PFSK-1 (cell line): ENCODE results near the gene NRP2.

Experiments used
- FOXP2 ChIP-seq: optimal IDR thresholded peaks from 2 replicates; pipeline ENCODE3; 2011; ENCODE audit warnings: borderline replicate concordance, control low read depth, inconsistent platforms; ENCODE audit not compliant: insufficient read depth; ENCODE audit errors: extremely low read length, extremely low read depth
- POLR2AphosphoS5 ChIP-seq: IDR thresholded peaks from 2 replicates; pipeline ENCODE4 v1.6.1; 2012; ENCODE audit warnings: low read depth, mild to moderate bottlenecking, control low read depth, low read length, moderate library complexity
- SIN3A ChIP-seq: IDR thresholded peaks from 2 replicates; pipeline ENCODE4 v1.6.1; 2012; ENCODE audit warnings: mild to moderate bottlenecking, low read length, moderate library complexity, borderline replicate concordance; ENCODE audit not compliant: insufficient read depth
- TAF1 ChIP-seq: IDR thresholded peaks from 2 replicates; pipeline ENCODE4 v1.6.1; 2012; ENCODE audit warnings: low read length, control low read depth, borderline replicate concordance; ENCODE audit not compliant: insufficient read depth
- TF ChIP-seq, protein P1 (sequence below), 2 experiments: IDR thresholded peaks; 2 replicates each; pipeline versions ENCODE4 v1.6.1 to v1.8.0; 2011 to 2012; ENCODE audit warnings: low read depth in 2 of 2, low read length in 2 of 2, control low read depth in 1 of 2, inconsistent platforms in 1 of 2, mild to moderate bottlenecking in 1 of 2, moderate library complexity in 1 of 2; ENCODE audit not compliant: insufficient read depth in 1 of 2

NRP2 gene

DNA sequence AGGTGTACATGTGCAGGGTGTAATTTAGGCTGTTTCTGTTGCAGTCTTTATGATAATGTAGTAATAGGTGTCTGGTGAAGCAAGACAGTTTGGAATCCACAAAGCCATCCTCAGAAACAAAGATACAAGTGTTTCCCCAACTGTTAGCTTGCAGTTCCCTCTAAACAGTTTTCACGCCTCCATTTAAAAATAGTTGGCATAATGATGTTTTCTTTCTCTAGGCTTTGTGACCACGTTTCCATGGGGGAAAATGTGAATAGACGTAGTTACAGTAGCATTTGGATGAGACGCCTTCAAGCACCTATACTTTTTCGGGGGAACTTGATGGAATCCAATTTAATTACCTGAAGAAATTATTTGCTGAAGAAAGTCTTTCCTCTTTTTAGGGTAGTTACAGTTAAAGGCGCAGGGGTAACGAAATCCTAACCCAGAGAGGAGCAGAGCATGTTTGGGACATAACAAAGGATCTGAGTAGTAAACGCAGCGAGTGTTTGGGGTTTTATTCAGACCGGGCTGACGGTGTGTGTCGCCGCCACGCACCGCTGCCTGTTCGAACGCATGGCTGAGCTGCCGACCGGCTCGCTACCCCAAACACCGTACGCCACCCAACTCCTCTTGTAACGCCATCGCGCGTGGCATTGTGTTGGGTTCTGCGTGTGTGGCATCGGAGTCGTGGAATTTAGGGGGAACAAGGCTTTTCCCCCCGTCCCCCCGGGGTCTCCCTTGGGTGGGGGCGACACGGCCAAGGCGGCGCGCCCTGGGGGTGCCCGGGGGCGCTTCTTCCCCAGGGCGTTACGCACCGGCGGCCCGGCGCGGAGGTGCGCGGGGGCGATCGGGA, 681 bp upstream of the NRP2 start:
- no peak for TF ChIP-seq TAF1
- no peak for TF ChIP-seq SIN3A
- TF ChIP-seq POLR2AphosphoS5, result no peak
- no peak for TF ChIP-seq FOXP2
- TF ChIP-seq, protein P1, sequence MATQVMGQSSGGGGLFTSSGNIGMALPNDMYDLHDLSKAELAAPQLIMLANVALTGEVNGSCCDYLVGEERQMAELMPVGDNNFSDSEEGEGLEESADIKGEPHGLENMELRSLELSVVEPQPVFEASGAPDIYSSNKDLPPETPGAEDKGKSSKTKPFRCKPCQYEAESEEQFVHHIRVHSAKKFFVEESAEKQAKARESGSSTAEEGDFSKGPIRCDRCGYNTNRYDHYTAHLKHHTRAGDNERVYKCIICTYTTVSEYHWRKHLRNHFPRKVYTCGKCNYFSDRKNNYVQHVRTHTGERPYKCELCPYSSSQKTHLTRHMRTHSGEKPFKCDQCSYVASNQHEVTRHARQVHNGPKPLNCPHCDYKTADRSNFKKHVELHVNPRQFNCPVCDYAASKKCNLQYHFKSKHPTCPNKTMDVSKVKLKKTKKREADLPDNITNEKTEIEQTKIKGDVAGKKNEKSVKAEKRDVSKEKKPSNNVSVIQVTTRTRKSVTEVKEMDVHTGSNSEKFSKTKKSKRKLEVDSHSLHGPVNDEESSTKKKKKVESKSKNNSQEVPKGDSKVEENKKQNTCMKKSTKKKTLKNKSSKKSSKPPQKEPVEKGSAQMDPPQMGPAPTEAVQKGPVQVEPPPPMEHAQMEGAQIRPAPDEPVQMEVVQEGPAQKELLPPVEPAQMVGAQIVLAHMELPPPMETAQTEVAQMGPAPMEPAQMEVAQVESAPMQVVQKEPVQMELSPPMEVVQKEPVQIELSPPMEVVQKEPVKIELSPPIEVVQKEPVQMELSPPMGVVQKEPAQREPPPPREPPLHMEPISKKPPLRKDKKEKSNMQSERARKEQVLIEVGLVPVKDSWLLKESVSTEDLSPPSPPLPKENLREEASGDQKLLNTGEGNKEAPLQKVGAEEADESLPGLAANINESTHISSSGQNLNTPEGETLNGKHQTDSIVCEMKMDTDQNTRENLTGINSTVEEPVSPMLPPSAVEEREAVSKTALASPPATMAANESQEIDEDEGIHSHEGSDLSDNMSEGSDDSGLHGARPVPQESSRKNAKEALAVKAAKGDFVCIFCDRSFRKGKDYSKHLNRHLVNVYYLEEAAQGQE (IDR thresholded peaks at IDR 0.05; ENCODE audit: insufficient read depth in 1 of 2, low read depth in 2 of 2, low read length in 2 of 2), result no peak

DNA sequence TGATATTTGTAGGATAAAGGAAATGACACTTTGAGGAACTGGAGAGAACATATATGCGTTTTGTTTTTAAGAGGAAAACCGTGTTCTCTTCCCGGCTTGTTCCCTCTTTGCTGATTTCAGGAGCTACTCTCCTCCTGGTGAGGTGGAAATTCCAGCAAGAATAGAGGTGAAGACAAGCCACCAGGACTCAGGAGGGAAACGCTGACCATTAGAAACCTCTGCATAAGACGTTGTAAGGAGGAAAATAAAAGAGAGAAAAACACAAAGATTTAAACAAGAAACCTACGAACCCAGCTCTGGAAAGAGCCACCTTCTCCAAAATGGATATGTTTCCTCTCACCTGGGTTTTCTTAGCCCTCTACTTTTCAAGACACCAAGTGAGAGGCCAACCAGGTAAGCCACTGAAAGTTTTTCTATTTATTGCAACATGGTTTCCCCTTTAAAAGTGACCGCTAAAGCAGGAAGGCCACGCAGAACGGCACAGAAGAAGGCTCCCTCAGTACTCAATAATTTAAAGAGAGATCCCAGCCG, 735 bp downstream of the NRP2 start:
- TF ChIP-seq FOXP2 (no peak), SIN3A (no peak), TAF1 (no peak), POLR2AphosphoS5 (no peak)
- TF ChIP-seq, protein P1 (IDR thresholded peaks at IDR 0.05; ENCODE audit: insufficient read depth in 1 of 2, low read depth in 2 of 2, low read length in 2 of 2), result no peak

DNA sequence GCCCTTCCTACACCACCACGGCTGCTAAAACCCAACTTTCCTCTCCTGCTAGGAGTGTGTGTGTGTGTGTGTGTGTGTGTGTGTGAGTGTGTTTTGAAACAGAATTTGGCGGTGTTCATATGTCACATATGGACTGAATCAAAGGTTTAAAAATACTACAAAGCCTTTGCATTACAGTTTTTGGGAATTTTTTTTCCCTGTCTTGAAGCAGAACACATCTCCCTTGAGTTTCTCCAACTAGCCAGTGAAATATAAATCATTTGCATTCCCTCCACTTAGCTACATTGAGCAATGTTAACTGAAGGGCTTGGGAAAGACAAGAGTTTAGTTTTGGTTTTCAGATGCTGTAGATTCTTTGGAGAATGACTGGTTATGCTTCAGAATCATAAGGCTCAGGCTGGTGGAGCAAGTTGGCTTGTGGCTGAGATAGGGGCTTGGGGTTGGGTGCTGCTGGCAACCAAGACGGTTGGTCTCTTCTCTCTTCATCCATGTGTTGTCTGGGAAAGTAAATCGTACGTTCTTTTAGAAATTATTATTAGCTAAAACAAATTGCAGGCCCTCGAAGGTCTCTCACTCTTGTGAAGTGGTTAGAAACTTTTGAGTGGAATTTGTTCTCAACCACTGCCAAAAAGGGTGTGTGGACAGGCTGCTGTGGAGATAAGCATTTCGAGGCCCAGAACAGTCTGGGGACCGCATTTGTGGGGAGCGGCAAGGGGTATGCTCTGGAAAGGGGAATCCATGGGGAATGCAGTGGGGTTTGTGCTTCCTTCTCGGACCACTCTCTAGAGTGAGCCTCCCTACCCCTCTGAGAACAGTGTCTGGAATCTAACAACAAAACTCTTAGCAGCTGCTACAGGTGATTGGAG, 1.4 kb downstream of the NRP2 start:
- TF ChIP-seq POLR2AphosphoS5, result no peak
- no peak for TF ChIP-seq FOXP2
- TF ChIP-seq SIN3A, result no peak
- TF ChIP-seq, protein P1 (IDR thresholded peaks at IDR 0.05; ENCODE audit: insufficient read depth in 1 of 2, low read depth in 2 of 2, low read length in 2 of 2), result no peak
- TF ChIP-seq TAF1, result no peak

DNA sequence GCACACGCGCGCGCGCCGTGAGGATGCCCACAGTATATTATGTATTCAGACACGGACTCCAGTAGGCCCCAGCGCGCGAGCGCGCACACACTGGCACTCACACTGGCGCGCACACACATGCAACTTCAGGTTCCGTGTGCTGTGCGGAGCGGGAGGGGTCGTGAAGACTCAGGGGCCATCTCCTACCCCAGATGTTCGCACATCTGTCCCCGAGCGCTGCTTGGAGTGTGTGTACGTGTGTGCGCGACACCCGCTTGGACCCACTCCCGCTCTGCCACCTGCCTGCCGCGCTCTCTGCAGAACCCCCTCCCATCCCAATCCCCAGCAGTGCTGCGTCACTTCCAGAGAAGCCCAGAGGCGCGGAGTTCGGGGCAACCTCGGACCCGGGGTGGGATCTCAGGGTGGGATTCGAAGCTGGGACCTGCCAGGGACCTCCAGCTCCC, 2.6 kb downstream of the NRP2 start:
- no peak for TF ChIP-seq TAF1
- TF ChIP-seq SIN3A, result no peak
- TF ChIP-seq POLR2AphosphoS5, result no peak

DNA sequence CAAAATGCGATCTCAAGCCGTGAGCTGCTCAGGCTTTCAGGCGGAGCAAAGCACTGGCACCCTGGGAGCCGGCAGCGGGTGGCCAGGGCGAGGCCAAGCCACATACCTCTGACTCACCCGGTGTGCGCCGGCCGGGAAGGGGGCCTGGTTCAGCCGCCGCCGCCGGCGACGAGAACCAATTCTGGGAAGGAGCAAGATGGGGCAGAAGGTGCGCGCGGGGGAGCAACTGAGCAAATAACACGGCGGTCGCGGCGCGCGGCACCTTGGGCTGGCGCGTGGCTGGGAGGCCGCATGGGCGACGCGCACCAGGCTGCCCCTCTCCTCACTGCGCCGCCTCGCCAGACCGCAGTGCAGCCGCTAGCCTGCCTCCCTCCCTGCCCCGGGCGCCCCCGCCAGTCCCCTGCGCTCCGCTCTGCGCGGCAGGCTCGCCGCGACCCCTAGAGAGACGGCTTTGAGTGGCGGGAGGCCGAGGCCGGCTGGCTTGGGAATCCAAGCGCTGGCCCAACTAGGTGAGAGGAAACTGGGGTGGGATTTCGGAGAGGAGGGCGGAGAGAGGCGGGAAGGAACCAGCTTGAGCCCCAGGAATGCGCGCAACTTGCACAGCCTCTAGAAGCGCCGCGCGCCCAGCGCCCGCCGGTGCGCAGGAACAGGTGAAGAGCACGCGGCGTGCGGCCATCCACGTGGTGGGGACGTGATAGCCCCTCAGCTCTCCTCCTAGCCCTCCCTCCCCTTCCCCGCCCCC, 3.2 kb downstream of the NRP2 start:
- TF ChIP-seq, protein P1 (IDR thresholded peaks at IDR 0.05; ENCODE audit: insufficient read depth in 1 of 2, low read depth in 2 of 2, low read length in 2 of 2), result no peak
- TF ChIP-seq TAF1, result no peak
